ENCODE data around the gene ATP13A4.
"Not testable (repeated sequence)": the region's sequence is repeated elsewhere in the genome, so short reads cannot be mapped to it uniquely, and the experiment has no call there.

Gene ATP13A4

DNA sequence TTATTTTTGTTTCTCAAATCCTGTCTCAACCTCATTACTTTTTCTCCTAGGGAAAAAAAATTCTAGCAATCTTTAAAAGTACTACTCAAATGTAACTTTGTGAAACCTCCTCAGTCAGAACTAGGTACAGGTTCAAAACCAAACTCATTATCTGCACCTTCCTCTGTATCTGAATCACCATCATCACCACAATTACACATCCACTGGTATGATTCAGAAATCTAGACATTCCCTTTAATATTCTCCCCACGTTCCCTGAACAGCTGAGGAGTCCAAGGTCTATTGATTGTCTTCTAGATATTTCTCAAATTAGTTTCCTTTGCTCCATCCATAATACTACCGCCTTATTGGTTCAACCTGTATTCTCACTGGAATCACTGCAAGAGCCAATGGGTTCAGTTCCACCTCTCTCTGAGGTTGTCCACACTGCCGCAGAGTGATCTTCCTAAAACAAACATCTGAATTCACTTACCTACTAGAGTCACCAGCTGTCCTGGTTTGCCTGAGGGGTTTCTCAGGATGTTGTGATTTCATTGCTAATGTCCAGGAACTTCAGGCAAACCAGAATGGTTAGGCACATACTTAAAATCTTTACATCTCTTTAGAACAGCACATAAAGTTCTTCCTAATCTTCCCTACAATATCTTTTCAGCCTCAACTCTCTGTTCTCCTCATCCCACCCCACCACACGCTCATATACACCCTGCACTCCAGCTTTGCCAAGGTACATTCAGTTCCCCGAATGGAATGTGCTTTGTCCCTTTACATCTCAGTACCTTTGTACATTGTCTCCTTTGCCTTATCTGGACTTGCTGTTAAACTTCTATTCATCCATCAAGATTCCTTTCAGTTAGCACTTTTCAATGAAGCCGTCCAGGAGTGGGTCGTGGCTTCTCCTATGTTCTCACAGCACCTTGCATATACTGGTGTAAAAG is 24.2 kb downstream of the ATP13A4 start:
- no peak overlapping the region for H3K27ac ChIP-seq
- TF ChIP-seq ZFX (IDR thresholded peaks at IDR 0.05) = no peak
- TF ChIP-seq, protein P1, sequence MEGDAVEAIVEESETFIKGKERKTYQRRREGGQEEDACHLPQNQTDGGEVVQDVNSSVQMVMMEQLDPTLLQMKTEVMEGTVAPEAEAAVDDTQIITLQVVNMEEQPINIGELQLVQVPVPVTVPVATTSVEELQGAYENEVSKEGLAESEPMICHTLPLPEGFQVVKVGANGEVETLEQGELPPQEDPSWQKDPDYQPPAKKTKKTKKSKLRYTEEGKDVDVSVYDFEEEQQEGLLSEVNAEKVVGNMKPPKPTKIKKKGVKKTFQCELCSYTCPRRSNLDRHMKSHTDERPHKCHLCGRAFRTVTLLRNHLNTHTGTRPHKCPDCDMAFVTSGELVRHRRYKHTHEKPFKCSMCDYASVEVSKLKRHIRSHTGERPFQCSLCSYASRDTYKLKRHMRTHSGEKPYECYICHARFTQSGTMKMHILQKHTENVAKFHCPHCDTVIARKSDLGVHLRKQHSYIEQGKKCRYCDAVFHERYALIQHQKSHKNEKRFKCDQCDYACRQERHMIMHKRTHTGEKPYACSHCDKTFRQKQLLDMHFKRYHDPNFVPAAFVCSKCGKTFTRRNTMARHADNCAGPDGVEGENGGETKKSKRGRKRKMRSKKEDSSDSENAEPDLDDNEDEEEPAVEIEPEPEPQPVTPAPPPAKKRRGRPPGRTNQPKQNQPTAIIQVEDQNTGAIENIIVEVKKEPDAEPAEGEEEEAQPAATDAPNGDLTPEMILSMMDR (conservative IDR thresholded peaks at IDR 0.05) = no peak

DNA sequence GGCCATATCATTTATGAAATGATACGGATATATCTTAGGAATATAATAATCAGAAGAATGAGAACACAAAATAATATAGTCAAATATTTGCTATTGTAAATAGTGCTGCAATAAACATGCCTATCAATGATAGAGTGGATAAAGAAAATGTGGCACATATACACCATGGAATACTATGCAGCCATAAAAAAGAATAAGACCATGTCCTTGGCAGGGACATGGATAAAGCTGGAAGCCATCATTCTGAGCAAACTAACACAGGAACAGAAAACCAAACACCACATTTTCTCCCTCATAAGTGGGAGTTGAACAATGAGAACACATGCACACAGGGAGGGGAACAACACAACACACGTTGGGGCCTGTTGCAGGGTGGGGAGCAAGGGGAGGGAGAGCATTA is 28.6 kb downstream of the ATP13A4 start:
- not testable (repeated sequence) for H3K27ac ChIP-seq

DNA sequence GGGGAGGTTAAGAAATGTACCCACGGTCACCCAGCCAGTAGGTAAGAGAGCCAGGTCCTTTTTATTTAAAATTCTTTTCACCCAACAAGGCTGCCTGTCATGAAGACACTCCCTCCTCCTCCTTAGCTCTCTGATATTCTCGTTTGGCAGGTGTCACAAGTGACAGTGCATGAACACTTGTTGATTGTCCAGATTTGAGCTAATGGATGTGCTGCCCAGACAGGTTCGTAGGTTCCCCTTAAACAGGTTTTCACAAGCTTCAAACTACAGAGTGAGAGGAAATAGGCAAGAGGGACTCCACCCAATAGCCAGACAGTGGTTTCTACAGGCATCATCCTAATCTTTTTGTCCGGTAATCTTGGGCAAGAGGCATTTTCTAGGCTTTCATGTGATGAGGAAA is 32.2 kb downstream of the ATP13A4 start:
- TF ChIP-seq ZFX (IDR thresholded peaks at IDR 0.05) = no peak
- TF ChIP-seq, protein P1 (conservative IDR thresholded peaks at IDR 0.05) = no peak
- H3K27ac ChIP-seq = no peak overlapping the region

DNA sequence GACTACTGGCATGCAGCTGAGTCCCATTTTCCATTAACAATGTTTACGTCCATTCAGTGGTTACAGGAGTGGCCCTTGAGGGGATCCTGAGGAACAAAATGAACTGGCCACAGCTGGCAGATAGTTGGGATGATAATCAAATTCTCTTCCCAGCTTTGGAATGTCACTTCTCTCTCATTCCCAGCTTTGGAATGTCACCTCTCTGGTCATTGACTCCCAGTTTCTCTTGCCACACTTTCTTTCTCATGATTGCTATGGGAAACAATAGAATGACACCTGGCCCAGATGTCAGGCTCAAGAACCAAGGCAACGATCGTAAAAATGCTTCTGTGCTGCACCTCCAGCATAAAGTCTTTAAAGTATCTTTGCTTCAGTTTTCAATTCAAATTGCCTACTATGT is 34.0 kb downstream of the ATP13A4 start:
- TF ChIP-seq ZFX (IDR thresholded peaks at IDR 0.05) = no peak
- TF ChIP-seq, protein P1 (conservative IDR thresholded peaks at IDR 0.05) = no peak
- H3K27ac ChIP-seq = no peak overlapping the region

DNA sequence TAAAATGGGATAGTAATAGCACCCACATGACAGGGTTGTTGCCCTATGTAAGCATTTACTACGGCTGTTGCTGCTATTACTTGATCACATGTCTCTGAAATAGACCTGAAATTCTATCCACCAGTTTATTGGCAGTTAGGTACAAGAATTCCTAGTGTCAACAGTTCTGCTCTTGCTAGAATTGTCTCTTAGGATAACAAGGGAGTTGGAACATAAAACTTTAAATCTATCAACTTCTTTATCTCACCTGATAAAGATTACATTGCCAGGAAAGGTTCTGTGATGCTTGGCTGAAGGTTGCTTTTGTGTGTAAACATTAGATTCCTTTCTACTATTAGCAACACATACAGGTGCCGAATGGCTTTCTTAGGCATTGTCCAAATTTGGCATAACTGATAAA is 38.7 kb downstream of the ATP13A4 start:
- TF ChIP-seq, protein P1 (conservative IDR thresholded peaks at IDR 0.05) = no peak
- no peak for TF ChIP-seq ZFX (IDR thresholded peaks at IDR 0.05)
- no peak overlapping the region for H3K27ac ChIP-seq

DNA sequence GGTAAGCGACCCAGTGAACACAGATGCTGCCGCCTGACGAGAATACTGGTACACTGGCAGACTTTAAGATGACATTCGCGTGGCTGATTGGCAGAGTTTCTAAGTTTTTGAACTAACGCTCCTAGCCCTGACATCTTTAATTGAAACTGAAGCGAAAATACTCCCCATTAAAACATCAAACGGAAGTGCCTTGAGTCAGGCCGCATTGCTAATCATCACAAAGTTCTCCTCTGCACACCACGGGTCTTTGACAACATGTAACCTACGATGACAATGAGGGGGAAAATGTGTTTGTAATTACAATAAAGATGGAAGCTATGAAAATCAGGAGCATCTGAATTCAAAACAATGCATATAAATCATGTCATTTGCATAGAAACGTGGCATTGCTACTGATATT is 44.5 kb downstream of the ATP13A4 start:
- TF ChIP-seq ZFX (IDR thresholded peaks at IDR 0.05) = no peak
- TF ChIP-seq, protein P1 (conservative IDR thresholded peaks at IDR 0.05) = no peak
- H3K27ac ChIP-seq = no peak overlapping the region

DNA sequence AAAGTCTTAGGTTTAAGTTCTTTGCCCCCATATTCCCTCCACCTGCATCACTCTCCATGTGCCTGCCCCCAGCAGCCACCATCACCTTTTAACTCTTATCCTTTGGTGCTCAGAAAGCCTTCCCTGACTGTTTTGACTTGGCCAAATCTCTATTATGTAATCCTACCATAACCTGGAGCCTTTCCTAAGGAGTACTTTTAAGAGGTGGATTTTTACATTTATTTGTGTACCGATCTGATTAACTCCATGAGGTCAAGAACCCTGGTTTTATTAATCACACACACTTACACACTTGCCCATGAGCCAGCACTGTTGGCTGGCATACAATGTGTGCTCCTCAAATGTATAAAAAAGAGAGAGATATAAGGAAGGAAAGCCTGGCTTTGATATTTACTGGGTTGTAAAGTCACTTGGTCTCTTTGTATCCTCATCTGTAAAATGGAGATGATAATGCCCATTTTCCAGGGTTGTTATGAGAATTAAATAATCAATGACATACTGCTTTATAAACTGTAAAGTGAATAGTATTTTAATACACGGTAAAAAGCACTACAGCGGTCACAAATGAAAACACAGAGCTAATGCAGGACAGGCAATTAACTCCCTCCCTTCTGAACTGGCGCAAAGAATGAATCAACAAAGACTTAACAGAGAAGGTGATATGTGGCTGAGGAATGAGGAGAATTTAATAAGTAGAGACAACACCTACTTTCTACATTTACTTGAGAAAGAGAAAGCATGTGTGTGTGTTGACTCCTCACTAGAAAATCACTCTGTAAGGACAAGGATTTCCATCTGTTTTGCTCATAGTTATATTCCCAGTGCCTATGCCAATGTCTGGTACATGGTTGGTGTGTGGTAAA is 45.4 kb downstream of the ATP13A4 start:
- TF ChIP-seq, protein P1 (conservative IDR thresholded peaks at IDR 0.05) = no peak
- no peak for TF ChIP-seq ZFX (IDR thresholded peaks at IDR 0.05)
- H3K27ac ChIP-seq = no peak overlapping the region
